GM12878 (cell line): ENCODE measurements around the gene SATB1. TPM values are rescaled to one million over a fixed set of nuclear protein-coding genes. Genes with fewer than 3 reads are reported as not detected.

ENCODE experiments used
- ATF7 ChIP-seq: fragments of 450-650 bp; IDR thresholded peaks from 2 replicates; pipeline ENCODE4 v1.6.1; 2016; ENCODE audit warnings: low read depth, mild to moderate bottlenecking
- CHD1 ChIP-seq: IDR thresholded peaks from 2 replicates; pipeline ENCODE4 v1.6.1; 2012; ENCODE audit warnings: low read depth, low read length, improper control_type of control experiment
- CREM ChIP-seq: IDR thresholded peaks from 2 replicates; pipeline ENCODE4 v1.6.1; 2014; ENCODE audit warnings: antibody characterized with exemption, low read depth
- EED ChIP-seq: sonication (generic); IDR thresholded peaks from 2 replicates; pipeline ENCODE4 v1.6.1; 2016; ENCODE audit warnings: antibody characterized with exemption, low read depth
- EP300 ChIP-seq, 2 experiments: fragments of 150-350 bp in 1 of 2; IDR thresholded peaks; 2 replicates each; pipeline ENCODE4 v1.6.1; 2011 to 2012; ENCODE audit warnings: low read depth in 2 of 2, low read length in 2 of 2, borderline replicate concordance in 1 of 2, improper control_type of control experiment in 1 of 2, inconsistent platforms in 1 of 2; ENCODE audit not compliant: control insufficient read depth in 1 of 2
- FOS ChIP-seq: IDR thresholded peaks from 3 replicates; pipeline ENCODE4 v1.6.1; 2011; ENCODE audit warnings: borderline replicate concordance; ENCODE audit not compliant: insufficient read length; ENCODE audit errors: extremely low read depth
- HDAC2 ChIP-seq: fragments of 200-600 bp; sonication (generic); IDR thresholded peaks from 2 replicates; pipeline ENCODE4 v1.6.1; 2017
- MTA2 ChIP-seq: fragments of 450-650 bp; IDR thresholded peaks from 2 replicates; pipeline ENCODE4 v1.6.1; 2016; ENCODE audit warnings: low read depth, mild to moderate bottlenecking, moderate library complexity
- NFIC ChIP-seq: IDR thresholded peaks from 2 replicates; pipeline ENCODE4 v1.6.1; 2012; ENCODE audit warnings: low read depth, mild to moderate bottlenecking, inconsistent platforms, low read length, moderate library complexity
- RBBP5 ChIP-seq: fragments of 200-600 bp; sonication (generic); conservative IDR thresholded peaks from 2 replicates; pipeline ENCODE4 v1.6.1; 2016
- RCOR1 ChIP-seq: conservative IDR thresholded peaks from 2 replicates; pipeline ENCODE4 v1.6.1; 2012; ENCODE audit warnings: low read depth, low read length, improper control_type of control experiment
- REST ChIP-seq: IDR thresholded peaks from 2 replicates; pipeline ENCODE4 v1.6.1; 2012; ENCODE audit warnings: mild to moderate bottlenecking, low read depth, low read length
- RFX5 ChIP-seq: IDR thresholded peaks from 2 replicates; pipeline ENCODE4 v1.6.1; 2011; ENCODE audit warnings: low read depth, low read length, improper control_type of control experiment
- STAT3 ChIP-seq: IDR thresholded peaks from 2 replicates; pipeline ENCODE4 v1.6.1; 2011; ENCODE audit warnings: low read depth, low read length, improper control_type of control experiment
- TBL1XR1 ChIP-seq: IDR thresholded peaks from 2 replicates; pipeline ENCODE4 v1.6.1; 2012; ENCODE audit warnings: low read depth, low read length, improper control_type of control experiment
- WRNIP1 ChIP-seq: IDR thresholded peaks from 2 replicates; pipeline ENCODE4 v1.6.1; 2011; ENCODE audit warnings: low read depth, low read length, improper control_type of control experiment, borderline replicate concordance
- ZBTB33 ChIP-seq: fragments of 450-650 bp; IDR thresholded peaks from 2 replicates; pipeline ENCODE4 v1.6.1; 2017; ENCODE audit warnings: mild to moderate bottlenecking
- ZNF274 ChIP-seq: IDR thresholded peaks from one replicate; pipeline ENCODE4 v1.8.0; 2011; ENCODE audit not compliant: insufficient read length, insufficient read depth
- polyA plus RNA-seq, 11 experiments: library from polyadenylated mRNA; depleted of rRNA in 4 of 11; unstranded in 6 of 11; stranded (reverse) in 5 of 11; fragments of >200 nt; fragmentation: Nextera tagmentation in 4 of 11; fragmentation: Illumina TruSeq in 1 of 11; extraction: Ambion mirVana in 4 of 11; extraction: Trizol in 1 of 11; gene quantifications; 1 replicate in 1 of 11; 2 replicates in 10 of 11; pipeline versions ENCODE4 v1.2.1 to v1.2.3, GENCODE V29; 2011 to 2016; ENCODE audit warnings: inconsistent platforms in 2 of 11, missing spikeins in 2 of 11, low read depth in 1 of 11
- total RNA-seq, 4 experiments: library from RNA; depleted of rRNA in 3 of 4; stranded (reverse); fragments of >200 nt in 3 of 4; fragmentation: Illumina TruSeq in 1 of 4; extraction: Trizol in 1 of 4; gene quantifications; 2 replicates each; pipeline versions ENCODE4 v1.2.1 to v1.2.3, GENCODE V29; 2013 to 2021
- TF ChIP-seq, protein P1 (sequence below): fragments of 450-650 bp; IDR thresholded peaks from 2 replicates; pipeline ENCODE4 v1.6.1; 2017; ENCODE audit warnings: low read depth, mild to moderate bottlenecking, moderate library complexity
- TF ChIP-seq, protein P2 (sequence below): fragments of 450-650 bp; formaldehyde crosslinking; IDR thresholded peaks from 2 replicates; pipeline ENCODE4 v1.5.0; 2022; ENCODE audit warnings: mild to moderate bottlenecking, missing genetic modification characterization

The SATB1 gene
- total and polyA plus RNA-seq, 10 of the 15 experiments (the other 5 are each of a cell fraction or from before 2014, with no cell fraction given) = 0.01 to 0.72 (median 0.07) TPM; not detected in 4

GRCh38 chr3:18423401-18424212 lies 1.5 kb downstream of the SATB1 start (continued):
- TF ChIP-seq ZBTB33 = no peak
- TF ChIP-seq FOS = no peak
- peak; percentile 31; the same call in 1 of the 2 replicates for TF ChIP-seq NFIC
- TF ChIP-seq WRNIP1 = no peak
- TF ChIP-seq MTA2 = no peak
- no peak for TF ChIP-seq RBBP5
- TF ChIP-seq REST = no peak
- TF ChIP-seq RFX5 = no peak
- TF ChIP-seq EED = no peak
- TF ChIP-seq STAT3 = no peak
- TF ChIP-seq ZNF274 = no peak
- no peak for TF ChIP-seq CHD1
- 0 out of 2 replicates have a peak, but pooled peaks have one; percentile 35 for TF ChIP-seq CREM
- no peak for TF ChIP-seq HDAC2
- TF ChIP-seq EP300 (IDR thresholded peaks at IDR 0.05; ENCODE audit: borderline replicate concordance in 1 of 2, control insufficient read depth in 1 of 2, low read depth in 2 of 2, low read length in 2 of 2) = peak; percentile 19 to 41; a peak in 1 of 4 replicates
- TF ChIP-seq RCOR1 = no peak
- TF ChIP-seq TBL1XR1 = 0 out of 2 replicates have a peak, but pooled peaks have one; percentile 31
- TF ChIP-seq, protein P1, sequence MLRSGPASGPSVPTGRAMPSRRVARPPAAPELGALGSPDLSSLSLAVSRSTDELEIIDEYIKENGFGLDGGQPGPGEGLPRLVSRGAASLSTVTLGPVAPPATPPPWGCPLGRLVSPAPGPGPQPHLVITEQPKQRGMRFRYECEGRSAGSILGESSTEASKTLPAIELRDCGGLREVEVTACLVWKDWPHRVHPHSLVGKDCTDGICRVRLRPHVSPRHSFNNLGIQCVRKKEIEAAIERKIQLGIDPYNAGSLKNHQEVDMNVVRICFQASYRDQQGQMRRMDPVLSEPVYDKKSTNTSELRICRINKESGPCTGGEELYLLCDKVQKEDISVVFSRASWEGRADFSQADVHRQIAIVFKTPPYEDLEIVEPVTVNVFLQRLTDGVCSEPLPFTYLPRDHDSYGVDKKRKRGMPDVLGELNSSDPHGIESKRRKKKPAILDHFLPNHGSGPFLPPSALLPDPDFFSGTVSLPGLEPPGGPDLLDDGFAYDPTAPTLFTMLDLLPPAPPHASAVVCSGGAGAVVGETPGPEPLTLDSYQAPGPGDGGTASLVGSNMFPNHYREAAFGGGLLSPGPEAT = peak; percentile 62; the same call in 1 of the 2 replicates
- TF ChIP-seq ATF7 = peak; percentile 42; the same call in 1 of the 2 replicates
- TF ChIP-seq, protein P2, sequence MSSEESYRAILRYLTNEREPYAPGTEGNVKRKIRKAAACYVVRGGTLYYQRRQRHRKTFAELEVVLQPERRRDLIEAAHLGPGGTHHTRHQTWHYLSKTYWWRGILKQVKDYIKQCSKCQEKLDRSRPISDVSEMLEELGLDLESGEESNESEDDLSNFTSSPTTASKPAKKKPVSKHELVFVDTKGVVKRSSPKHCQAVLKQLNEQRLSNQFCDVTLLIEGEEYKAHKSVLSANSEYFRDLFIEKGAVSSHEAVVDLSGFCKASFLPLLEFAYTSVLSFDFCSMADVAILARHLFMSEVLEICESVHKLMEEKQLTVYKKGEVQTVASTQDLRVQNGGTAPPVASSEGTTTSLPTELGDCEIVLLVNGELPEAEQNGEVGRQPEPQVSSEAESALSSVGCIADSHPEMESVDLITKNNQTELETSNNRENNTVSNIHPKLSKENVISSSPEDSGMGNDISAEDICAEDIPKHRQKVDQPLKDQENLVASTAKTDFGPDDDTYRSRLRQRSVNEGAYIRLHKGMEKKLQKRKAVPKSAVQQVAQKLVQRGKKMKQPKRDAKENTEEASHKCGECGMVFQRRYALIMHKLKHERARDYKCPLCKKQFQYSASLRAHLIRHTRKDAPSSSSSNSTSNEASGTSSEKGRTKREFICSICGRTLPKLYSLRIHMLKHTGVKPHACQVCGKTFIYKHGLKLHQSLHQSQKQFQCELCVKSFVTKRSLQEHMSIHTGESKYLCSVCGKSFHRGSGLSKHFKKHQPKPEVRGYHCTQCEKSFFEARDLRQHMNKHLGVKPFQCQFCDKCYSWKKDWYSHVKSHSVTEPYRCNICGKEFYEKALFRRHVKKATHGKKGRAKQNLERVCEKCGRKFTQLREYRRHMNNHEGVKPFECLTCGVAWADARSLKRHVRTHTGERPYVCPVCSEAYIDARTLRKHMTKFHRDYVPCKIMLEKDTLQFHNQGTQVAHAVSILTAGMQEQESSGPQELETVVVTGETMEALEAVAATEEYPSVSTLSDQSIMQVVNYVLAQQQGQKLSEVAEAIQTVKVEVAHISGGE (CRISPR knock-in tag) = no peak
